ENCODE results near the gene GSN.
A peak's percentile ranks its signal among the peaks of the same experiment; 100 is the strongest.

The GSN gene

DNA sequence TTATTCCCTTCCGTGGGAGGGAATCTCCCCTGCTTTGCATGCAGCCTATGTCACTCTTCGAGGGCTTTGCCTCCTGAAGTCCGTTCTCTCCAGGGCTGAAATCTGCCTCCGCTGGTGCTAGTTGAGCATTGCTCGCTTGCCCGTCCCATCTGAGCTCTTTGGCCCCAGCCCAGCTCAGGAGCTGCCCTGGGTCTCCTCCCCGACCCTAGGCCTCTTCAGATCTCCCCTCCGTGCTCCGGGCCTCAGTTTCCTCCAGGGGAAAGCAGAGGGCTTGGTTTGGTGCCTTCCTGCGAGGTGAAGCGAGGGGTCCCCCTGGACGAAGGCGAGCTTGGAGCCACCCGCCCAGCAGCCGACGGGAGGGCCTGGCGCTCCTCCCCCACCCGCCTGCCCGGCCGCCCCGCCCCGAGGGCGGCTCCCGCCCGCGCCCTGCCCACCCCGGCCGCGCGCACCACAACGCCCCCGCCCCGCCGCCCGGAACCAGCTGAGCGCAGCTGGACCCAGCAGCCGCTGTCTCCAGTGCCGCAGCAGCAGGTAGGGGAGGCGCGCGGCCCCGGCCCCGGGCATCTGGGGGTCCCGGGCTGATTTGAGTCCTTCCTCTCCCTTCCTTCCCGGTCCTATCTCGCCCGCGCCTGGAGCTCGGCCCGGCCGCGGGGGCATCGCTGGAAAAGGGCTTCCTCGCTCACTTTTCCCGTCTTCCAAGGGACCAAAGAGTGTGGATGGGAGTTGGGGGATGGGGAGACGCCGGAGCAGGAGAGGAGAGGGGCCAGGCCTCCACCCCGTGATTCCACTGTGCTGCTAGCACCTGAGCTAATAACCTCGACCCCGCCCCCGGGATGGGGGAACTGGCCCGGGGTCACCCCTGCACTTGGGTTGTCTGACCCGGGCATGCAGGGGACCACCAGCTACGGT lies at the start of gene GSN:
Gene GSN (plus strand): TSS at position 474 of the 909 bp plus-strand sequence. CDS start 33,810 bp downstream, outside the sequence.
- FAIRE-seq (no peak), DNase-seq (ENCODE audit: insufficient read length, low spot score) (peak; percentile 68)

DNA sequence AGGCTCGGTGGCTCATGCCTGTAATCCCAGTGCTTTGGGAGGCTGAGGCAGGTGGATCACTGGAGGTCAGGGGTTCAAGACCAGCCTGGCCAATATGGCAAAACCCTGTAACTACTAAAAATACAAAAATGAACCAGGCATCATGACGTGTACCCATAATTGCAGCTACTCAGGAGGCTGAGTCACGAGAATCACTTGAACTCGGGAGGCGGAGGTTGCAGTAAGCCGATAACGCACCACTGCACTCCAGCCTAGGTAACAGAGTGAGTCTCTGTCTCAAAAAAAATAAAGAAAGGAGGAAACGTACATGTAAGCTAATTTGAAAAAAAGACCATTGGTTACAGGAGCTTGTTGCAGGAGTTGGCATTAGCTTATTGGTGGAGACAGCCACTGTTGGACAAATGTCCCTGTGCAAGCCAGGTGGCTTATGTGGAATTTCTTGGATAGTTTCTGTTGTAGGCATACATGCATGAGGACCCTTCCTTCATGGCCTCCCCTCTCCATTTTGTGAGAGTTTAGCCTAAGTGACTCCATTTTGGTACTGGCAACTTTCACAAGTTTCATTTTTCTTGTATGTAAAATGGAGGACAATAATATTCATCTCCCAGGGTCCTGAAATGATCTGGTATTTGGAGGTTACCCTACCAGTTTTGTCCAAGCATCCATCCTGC lies 49.5 kb upstream of the GSN start:
- FAIRE-seq, result no peak

DNA sequence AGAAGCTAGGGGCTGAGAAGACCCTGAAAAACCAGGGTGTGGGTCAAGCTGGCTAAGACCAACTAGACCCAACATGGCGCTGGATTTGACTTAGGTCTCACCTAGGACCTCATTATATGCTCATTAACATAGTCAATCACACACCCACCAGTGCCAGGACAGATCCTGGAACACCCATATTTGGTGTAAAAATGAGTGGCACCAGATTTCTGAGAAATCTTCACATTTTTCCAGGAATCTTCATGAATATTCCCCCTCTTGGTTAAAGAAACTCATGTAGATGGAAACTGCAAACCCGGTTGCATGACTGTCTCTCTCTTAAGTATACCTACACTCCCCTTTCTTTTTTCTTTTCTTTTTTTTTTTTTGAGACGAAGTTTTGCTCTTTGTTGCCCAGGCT lies 48.4 kb upstream of the GSN start:
- FAIRE-seq (no peak), DNase-seq (ENCODE audit: insufficient read length, low spot score) (no peak)

More for the DNA sequence above, 49.5 kb upstream of the GSN start:
- no peak for DNase-seq (ENCODE audit: insufficient read length, low spot score)

DNA sequence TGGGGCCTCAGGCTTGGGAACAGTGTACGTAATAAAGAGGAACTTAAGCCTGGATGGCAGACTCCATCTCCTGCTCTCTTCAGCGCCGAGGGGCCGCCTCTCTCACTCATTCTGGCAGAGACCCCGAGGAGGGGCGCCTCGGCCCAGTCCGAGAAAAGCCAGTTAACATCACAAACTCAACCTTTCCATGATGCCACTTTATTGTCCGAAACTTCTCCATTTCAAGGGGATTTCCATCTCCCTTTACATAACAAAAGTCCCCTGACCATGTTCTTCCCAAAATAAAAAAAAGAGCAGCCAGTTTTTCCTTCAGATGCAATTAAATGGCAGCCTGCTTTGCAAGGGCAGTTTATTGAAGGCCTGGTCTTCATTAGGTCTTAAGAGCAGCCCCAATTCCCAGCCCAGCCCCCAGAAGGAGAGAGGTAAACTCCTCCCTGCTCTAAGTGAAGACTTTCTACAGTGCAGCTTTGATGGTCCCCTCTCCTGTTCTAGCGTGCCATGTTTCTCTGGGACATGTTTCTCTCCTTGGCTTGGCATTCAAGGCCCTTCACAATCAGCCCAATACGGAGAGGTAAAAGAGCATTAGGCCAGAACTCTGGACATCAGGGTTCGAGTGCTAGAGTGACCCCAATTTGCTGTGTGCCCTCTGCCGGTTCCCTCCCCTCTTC lies 46.8 kb upstream of the GSN start:
- no peak for FAIRE-seq
- no peak for DNase-seq (ENCODE audit: insufficient read length, low spot score)

DNA sequence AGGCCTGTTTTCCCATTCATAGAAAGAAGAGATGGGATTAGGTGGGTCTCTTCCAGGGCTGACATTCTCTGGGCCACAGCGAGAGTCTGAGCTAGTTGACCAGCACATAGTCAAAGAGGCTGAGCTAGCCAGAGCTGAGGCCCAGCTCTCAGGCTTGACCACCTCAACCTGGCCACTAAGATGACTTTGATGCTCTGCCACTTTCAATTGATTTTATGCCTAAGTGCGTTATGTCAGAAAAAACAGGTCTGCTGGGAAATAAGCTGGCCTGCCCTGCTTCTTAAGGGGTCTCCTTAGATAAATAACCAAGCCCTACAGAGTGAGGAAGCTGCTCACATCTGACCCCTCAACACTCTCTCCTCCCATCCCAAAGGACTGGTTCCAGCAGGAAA lies 46.3 kb upstream of the GSN start:
- no peak for DNase-seq (ENCODE audit: insufficient read length, low spot score)
- no peak for FAIRE-seq

DNA sequence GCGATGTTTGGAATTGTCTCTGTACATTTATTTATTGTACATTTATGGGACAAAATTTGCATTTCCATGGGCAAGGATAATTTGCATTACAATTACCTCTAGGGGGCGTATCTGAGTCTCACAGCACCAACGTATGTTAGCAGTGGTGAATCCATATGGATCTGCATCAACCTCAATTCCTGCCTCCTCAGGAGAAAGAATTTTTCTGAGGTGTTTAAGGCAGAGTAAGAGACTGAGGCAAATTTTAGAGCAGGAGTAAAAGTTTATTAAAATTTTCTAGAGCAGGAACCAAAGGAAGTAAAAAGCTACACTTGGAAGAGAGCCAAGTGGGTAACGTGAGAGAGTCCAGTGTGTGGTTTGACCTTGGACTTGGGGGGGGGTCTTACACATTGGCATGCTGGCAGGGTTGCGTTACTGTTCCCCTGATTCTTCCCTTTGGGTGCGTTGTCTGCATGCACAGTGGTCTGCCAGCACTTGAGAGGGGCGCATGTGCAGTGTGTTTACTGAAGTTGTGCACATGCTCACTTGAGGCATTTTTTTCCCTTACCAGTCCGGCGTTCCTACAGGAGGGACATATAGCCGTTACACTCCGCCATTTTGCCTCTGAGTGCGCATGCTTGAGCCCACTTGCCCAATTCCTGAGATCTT lies 45.3 kb upstream of the GSN start:
- FAIRE-seq, result no peak

DNA sequence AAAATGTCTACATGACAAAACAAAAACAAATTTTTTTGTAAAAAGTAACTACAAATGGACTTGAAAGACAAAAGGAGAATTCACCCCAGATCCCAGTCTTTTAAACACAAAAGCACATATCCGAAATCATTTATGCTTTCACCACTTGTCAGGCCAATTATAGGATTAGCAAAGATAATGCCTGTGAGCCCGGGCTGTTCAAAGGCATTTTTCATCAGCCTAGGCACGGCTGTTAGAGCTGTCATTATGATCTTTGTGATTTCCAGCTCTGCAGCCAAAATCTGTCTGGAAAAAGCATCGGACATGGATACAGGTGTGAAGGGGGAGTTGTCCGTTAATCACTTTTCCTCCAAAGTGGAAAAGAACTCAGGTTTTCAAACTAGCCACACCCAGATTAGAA lies 42.7 kb upstream of the GSN start:
- DNase-seq (ENCODE audit: insufficient read length, low spot score), result no peak
- no peak for FAIRE-seq

More for the DNA sequence above, 45.3 kb upstream of the GSN start:
- DNase-seq (ENCODE audit: insufficient read length, low spot score), result no peak

DNA sequence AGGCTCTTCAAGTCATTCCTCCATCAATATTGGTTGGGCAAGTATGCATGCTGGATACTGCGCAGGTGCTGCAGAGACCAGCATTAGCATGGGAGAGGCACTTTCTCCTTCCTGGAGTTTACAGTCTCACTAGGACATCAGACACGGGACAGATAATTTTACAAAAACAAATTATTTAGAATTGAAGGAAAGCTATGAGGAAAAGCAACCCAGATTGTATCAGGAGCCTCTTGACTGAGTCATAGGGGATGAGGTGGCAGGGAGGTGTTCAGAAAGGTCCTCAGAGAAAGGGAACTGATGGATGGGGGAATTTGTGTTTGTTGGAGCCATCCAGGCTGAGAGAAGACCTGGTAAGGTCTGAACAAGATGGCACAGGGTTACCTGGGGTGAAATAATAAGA lies 41.8 kb upstream of the GSN start:
- FAIRE-seq (no peak), DNase-seq (ENCODE audit: insufficient read length, low spot score) (no peak)

DNA sequence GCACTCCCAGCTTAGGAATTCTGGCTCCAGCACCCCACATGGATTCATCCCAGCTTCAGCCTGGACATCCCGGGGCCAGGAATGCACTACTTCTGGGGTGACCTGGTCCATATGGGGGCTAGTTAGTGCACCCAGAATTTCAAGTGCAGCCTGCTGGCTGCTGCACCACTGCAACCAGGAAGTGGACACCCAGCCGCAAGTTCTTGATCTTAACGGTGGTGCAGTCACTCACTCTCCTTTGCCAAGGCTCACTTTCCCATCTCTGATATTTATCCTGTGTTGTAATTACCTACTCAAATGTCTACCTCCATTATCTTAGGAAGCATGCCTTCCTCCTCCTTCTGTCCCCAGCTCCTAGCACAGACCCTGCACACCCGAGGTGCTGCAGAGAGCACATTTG lies 40.1 kb upstream of the GSN start:
- DNase-seq (ENCODE audit: insufficient read length, low spot score), result no peak
- no peak for FAIRE-seq

DNA sequence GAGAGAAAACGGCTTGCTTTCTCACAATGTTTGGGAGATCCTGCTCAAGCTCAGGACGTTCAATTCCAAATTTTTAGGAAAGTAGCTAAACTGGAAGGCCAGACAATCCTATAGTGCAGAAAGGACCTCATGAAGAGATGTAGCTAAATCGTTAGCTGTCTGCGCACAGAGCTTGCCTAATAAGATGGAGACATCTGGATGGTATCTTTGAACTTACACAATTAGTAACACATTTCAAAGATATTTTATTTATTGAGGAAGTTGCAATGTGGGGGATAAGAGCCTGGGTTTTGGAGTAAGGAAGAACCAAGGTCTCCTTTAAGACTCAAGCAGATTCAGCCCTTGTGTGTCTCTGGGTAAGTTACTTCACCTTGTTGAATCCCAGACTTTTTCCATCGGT lies 37.7 kb upstream of the GSN start:
- DNase-seq (ENCODE audit: insufficient read length, low spot score), result no peak
- FAIRE-seq, result no peak

DNA sequence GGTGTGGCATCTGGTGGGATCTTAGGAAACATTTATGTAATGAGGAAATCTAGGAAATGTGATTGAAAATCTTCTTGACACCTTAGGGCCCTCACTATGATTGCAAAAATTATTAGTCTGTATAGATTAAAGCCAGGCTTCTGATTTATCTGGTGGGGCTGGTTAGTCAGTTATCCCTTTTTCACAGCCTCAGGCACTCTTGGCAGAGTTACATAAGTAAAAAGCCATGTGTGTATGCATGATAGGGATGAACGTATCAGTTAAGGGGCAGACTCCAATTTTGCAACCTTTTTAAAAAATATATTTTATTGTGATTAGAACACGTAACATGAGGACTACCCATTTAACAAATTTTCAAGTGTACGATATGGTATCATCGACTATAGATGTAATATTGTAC lies 35.7 kb upstream of the GSN start:
- no peak for FAIRE-seq
- no peak for DNase-seq (ENCODE audit: insufficient read length, low spot score)

DNA sequence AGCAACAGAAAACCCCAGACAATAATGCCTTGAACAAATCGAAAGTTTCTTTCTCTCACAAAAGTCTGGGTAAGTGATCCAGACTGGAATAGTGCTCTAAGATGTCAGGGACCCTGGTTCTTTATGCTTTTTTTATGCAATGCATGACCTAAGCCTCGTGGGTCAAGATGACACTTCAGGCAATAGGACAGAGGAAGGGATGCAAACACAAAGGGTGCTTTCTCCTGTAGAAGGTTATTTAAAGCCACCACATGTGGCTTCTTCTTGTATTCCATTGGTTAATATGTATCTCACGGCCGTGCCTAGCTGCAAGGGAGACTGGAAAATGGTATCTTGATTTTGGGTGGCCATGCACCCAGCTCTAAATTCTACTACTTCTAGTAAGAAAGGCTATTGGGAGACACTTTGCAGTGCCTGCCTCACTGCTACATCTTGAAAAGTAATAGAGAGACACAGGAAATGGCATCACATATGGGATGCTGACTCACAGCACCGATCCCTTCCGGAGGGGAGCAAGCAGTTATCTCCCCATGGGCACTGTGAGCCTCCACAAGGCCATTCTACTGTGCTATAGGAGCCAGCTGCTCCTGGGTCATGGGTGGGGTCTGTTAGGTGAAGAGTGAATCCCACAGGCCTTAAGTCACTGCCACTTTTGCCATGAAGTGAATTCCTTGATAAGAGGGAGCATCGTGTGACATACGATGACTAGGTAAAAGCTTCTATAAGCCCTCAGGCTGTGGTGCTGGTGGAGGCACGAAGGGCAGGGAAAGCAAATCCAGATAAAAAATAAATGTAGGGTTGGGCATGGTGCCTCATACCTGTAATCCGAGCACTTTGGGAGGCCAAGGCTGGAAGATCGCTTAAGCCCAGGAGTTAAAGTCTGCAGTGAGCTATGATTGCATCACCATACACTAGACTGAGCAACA lies 33.8 kb upstream of the GSN start:
- FAIRE-seq, result no peak
- DNase-seq (ENCODE audit: insufficient read length, low spot score), result no peak

DNA sequence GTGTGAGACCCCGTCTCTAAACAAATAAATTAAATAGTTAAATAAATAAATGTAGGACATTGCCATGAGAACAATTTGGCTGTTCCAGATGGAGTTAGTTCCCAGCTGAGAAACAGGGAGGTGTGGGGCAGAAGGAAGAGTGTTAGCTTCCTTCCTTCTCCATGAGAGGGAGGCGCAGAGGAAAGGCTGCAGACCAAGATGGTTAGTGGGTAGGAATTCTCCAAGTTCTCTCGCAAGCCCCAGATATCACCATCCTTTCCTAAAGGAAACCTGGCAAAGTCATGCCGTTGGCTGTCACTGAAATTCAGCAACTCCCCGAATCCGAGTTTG lies 33.2 kb upstream of the GSN start:
- DNase-seq (ENCODE audit: insufficient read length, low spot score) (no peak), FAIRE-seq (no peak)

DNA sequence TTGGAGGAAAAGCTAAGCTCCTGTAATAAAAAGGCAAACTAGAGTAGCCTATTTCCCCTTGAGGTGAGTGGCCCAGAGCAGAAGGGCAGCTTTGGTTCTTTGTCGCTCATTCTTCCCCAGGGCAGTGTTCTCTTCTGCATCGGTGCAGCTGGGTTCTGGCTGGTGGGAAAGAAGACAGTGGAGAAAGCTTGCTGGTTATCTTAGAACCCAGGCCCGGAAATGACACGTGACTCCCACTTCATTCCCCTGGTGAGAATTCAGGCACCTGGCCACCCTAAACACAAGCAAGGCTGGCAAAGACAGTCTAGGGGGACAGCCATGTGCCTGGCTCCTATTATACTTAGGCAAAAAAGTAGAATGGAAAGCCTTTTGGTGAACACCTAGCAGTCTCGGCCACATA lies 32.5 kb upstream of the GSN start:
- no peak for DNase-seq (ENCODE audit: insufficient read length, low spot score)
- no peak for FAIRE-seq

DNA sequence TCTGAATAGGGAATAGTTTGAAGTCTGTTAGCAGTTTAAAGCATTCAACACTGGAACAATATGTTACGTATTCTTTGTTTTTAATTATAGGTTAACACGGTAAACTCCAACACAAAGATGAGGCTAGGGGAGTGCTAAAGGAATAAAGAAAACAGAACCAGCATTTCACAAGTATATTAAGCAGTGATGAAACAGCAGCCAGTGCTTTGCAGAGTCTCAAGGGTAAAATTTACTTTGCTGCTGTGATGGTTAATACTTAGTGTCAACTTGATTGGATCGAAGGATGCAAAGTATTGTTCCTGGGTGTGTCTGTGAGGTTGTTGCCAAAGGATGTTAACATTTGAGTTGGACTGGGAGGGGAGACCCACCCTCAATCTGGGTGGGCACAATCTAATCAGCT lies 30.0 kb upstream of the GSN start:
- DNase-seq (ENCODE audit: insufficient read length, low spot score) (no peak), FAIRE-seq (no peak)

DNA sequence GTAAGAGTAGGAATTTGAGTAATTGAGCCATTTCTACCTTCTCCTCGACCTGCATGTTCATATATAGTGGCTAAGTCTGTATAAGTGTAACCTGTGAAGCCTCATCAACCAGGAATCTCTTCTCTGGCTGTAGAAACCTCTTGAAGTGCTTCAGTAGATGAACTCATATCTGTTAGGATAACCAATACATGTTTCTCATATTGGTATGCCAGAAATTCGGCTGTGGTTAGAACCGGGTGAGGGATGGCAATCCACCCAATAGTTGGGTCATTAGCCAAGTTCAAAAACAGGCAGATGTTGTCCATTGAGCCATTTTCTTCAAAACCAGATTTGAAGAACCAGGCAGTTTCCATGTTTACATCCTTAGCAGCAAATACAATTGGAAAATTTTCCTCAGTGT lies 28.9 kb upstream of the GSN start:
- no peak for DNase-seq (ENCODE audit: insufficient read length, low spot score)
- no peak for FAIRE-seq

DNA sequence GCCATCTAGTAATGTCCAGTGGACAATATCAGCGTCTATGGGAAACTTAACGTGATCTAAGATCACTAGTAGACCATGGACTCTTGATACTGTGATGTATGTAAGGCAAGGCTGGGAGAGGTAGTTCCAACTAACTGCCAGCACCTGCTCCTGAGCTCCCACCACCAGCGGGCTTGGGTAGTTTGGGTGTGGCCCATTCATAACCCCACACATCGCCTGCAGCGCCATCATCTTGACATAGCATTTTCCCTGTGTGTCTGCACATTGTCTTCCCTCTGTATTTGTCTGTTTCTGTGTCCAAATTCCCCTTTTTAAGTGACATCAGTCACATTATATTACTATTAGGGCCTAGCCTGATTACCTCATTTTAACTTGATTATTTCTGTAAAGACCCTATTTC lies 28.1 kb upstream of the GSN start:
- FAIRE-seq (no peak), DNase-seq (ENCODE audit: insufficient read length, low spot score) (no peak)

DNA sequence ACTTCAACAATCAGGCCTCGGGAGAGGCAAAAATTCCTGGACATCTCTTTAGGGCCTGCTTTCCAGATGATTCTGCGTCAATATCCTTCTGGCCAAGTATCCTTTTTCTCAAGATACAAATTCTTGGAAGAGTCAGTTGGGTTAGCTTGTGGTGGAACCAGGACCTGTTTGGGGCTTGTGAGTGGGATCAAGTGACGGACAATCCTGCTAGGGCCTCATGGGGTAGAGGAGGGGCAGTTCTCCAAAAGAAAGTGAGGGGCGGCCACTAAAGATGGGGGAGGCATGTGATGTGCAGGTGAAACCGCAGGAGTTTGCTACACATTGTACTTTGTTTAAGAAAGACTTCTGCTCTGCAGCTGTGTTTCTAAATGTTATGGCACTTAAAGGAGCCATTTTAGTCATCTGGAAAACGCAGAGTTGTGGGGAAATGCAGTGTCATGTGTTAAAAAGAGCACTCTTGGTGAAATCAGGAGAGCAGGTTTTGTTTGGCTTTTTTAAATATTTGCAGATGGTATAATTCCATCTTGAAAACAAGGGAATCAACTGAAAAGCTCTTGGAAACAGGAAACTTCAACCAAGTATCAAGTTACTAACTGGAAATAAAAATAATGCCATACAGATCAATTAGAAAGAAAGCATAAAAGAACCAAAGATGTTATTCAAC lies 27.4 kb upstream of the GSN start:
- FAIRE-seq (no peak), DNase-seq (ENCODE audit: insufficient read length, low spot score) (no peak)

DNA sequence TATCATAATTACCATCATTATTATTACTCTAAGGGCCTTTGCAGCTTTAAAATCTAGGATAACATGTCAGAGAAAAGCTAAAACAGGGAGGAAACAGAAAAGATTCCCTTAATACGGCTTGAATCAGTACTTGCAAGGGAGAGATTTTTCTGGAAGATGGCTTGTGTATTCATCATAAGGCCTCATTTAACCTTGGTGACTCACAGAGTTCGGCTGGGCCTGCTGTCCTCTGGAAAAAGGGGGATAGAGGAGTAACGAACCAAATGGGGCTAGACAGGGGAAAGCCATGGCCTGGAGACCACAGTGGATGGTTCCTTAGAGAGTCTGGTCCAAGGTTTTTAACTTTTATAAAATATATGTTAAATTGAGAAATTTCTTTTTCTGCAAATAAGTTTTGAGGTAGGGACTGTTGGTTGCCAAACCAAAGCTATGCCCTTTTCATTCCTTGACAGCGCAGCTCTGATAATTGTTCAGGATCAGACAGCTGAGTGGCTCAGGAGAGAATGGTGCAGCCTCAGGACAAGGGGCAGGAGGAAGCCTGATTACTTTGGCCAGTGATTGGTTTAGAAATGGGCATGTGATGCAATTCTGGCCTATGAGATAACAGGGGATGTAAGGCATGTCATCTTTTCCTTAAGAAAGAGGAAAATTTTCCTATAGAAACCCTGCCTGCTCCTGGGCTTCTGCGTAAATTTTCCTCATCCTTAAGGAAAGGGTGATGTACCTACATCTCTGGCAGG lies 25.6 kb upstream of the GSN start:
- FAIRE-seq, result no peak
- DNase-seq (ENCODE audit: insufficient read length, low spot score), result no peak

Measured in GM19239 (cell line).